D341Med (cell line): ENCODE measurements around the gene HDGFL1.

ENCODE experiments used
- DNase-seq: peaks from one replicate; pipeline ENCODE4 v3.0.0; 2012; ENCODE audit warnings: low spot score

HDGFL1 gene

GRCh38 chr6:22569281-22570184 lies at the start of gene HDGFL1:
TSS of gene HDGFL1 (plus strand) at chr6:22569566. CDS start at chr6:22569576, 10 bp downstream.
- DNase-seq, result no peak

- DNase-seq, result no peak
Measured at GRCh38 chr6:22521035-22521434, 48.3 kb upstream of the HDGFL1 start.

GRCh38 chr6:22526736-22527135 lies 42.6 kb upstream of the HDGFL1 start:
- no peak for DNase-seq

GRCh38 chr6:22529866-22530265 lies 39.5 kb upstream of the HDGFL1 start:
- no peak for DNase-seq

- no peak for DNase-seq
Measured at GRCh38 chr6:22530506-22530905, 38.9 kb upstream of the HDGFL1 start.

- DNase-seq, result no peak
Measured at GRCh38 chr6:22536122-22536521, 33.2 kb upstream of the HDGFL1 start.

- no peak for DNase-seq
Measured at GRCh38 chr6:22544476-22544875, 24.9 kb upstream of the HDGFL1 start.

- DNase-seq, result no peak
Measured at GRCh38 chr6:22545051-22545450, 24.3 kb upstream of the HDGFL1 start.

- no peak for DNase-seq
Measured at GRCh38 chr6:22546236-22546635, 23.1 kb upstream of the HDGFL1 start.

- no peak for DNase-seq
Measured at GRCh38 chr6:22550971-22551670, 18.2 kb upstream of the HDGFL1 start.

GRCh38 chr6:22556266-22556665 lies 13.1 kb upstream of the HDGFL1 start:
- no peak for DNase-seq

- no peak for DNase-seq
Measured at GRCh38 chr6:22557007-22557406, 12.4 kb upstream of the HDGFL1 start.

- no peak for DNase-seq
Measured at GRCh38 chr6:22558288-22558882, 11.0 kb upstream of the HDGFL1 start.

GRCh38 chr6:22568854-22569253 lies 512 bp upstream of the HDGFL1 start:
- no peak for DNase-seq

- peak; percentile 20 for DNase-seq
Measured at GRCh38 chr6:22570185-22570551, 802 bp downstream of the HDGFL1 start.

- DNase-seq, result no peak
Measured at GRCh38 chr6:22575190-22575589, 5.8 kb downstream of the HDGFL1 start.

GRCh38 chr6:22579439-22579838 lies 10.1 kb downstream of the HDGFL1 start:
- DNase-seq, result no peak

GRCh38 chr6:22580337-22580736 lies 11.0 kb downstream of the HDGFL1 start:
- DNase-seq, result no peak

GRCh38 chr6:22582417-22583205 lies 13.2 kb downstream of the HDGFL1 start:
- DNase-seq, result no peak

GRCh38 chr6:22583230-22583629 lies 13.9 kb downstream of the HDGFL1 start:
- no peak for DNase-seq

GRCh38 chr6:22583927-22584326 lies 14.6 kb downstream of the HDGFL1 start:
- no peak for DNase-seq

- DNase-seq, result no peak
Measured at GRCh38 chr6:22589118-22589517, 19.8 kb downstream of the HDGFL1 start.
